Endothelial cell (in vitro differentiated cells): ENCODE measurements around the gene GPR62. TPM values are rescaled to one million over a fixed set of nuclear protein-coding genes. Genes with fewer than 3 reads are reported as not detected.

Source experiments
- DNase-seq: peaks from one replicate; pipeline ENCODE4 v3.0.0; 2021; ENCODE audit warnings: low spot score
- H3K27ac Mint-ChIP-seq: one replicate; pipeline ENCODE4 v1.8.0; 2021; ENCODE audit warnings: mixed read lengths, inconsistent platforms; ENCODE audit not compliant: unreplicated experiment
- H3K27me3 Mint-ChIP-seq: one replicate; pipeline ENCODE4 v1.8.0; 2021; ENCODE audit warnings: mild to moderate bottlenecking, moderate library complexity, mixed read lengths, inconsistent platforms; ENCODE audit not compliant: unreplicated experiment
- H3K36me3 Mint-ChIP-seq: one replicate; pipeline ENCODE4 v1.8.0; 2021; ENCODE audit warnings: mild to moderate bottlenecking, low read depth, mixed read lengths, inconsistent platforms; ENCODE audit not compliant: unreplicated experiment
- H3K4me1 Mint-ChIP-seq: one replicate; pipeline ENCODE4 v1.8.0; 2021; ENCODE audit warnings: mild to moderate bottlenecking, mixed read lengths, inconsistent platforms; ENCODE audit not compliant: unreplicated experiment
- H3K4me3 Mint-ChIP-seq: one replicate; pipeline ENCODE4 v1.8.0; 2021; ENCODE audit warnings: mild to moderate bottlenecking, mixed read lengths, inconsistent platforms; ENCODE audit not compliant: unreplicated experiment
- H3K9me3 Mint-ChIP-seq: one replicate; pipeline ENCODE4 v1.8.0; 2021; ENCODE audit warnings: mixed read lengths, inconsistent platforms; ENCODE audit not compliant: unreplicated experiment
- CTCF ChIP-seq: fragments of 200-600 bp; sonication (generic); IDR thresholded peaks from one replicate; pipeline ENCODE4 v1.5.0; 2021; ENCODE audit warnings: antibody characterized with exemption; ENCODE audit not compliant: unreplicated experiment
- total RNA-seq: library from RNA; stranded (reverse); fragmentation: NEBNext Ultra II Directional; extraction: Animal tissue kit (Norgen Biotek cat#: 25700); gene quantifications from one replicate; pipeline ENCODE4 v1.2.1, GENCODE V29; 2021; ENCODE audit not compliant: unreplicated experiment

The GPR62 gene
- total RNA-seq, 1 donor from 2014 or later, result not detected

- Mint-ChIP-seq H3K27ac (no peak overlapping the region), H3K4me3 (no peak overlapping the region), H3K4me1 (peaks cover 2% of the 10 kb centered on the region), H3K36me3 (peaks cover 3% of the 10 kb centered on the region), H3K9me3 (no peaks in the 10 kb centered on the region), H3K27me3 (peaks cover 15% of the 10 kb centered on the region)
- TF ChIP-seq CTCF, result no peak
- DNase-seq, result no peak
These were observed 6.1 kb upstream of the GPR62 start for GRCh38 chr3:51949121-51949520.

- Mint-ChIP-seq H3K4me1 (no peaks in the 10 kb centered on the region), H3K27ac (no peak overlapping the region), H3K36me3 (no peaks in the 10 kb centered on the region), H3K4me3 (no peak overlapping the region), H3K9me3 (no peaks in the 10 kb centered on the region), H3K27me3 (peaks cover 18% of the 10 kb centered on the region)
- no peak for DNase-seq
- no peak for TF ChIP-seq CTCF
These were observed 4.3 kb upstream of the GPR62 start for GRCh38 chr3:51950899-51951298.

- Mint-ChIP-seq H3K4me3 (no peak overlapping the region), H3K27me3 (peaks cover 17% of the 10 kb centered on the region), H3K36me3 (peaks cover 4% of the 10 kb centered on the region), H3K9me3 (no peaks in the 10 kb centered on the region), H3K27ac (no peak overlapping the region), H3K4me1 (no peaks in the 10 kb centered on the region)
- no peak for TF ChIP-seq CTCF
- DNase-seq, result no peak
These were observed 1.7 kb upstream of the GPR62 start for GRCh38 chr3:51953445-51953844.

GRCh38 chr3:51954105-51954504 lies 1.1 kb upstream of the GPR62 start:
- Mint-ChIP-seq H3K27ac (peak overlapping the region; percentile 48), H3K36me3 (peaks cover 4% of the 10 kb centered on the region), H3K4me1 (no peaks in the 10 kb centered on the region), H3K9me3 (no peaks in the 10 kb centered on the region), H3K27me3 (peaks cover 14% of the 10 kb centered on the region), H3K4me3 (peak overlapping the region; percentile 31)
- TF ChIP-seq CTCF, result no peak
- no peak for DNase-seq

- no peaks in the 10 kb centered on the region for H3K9me3 Mint-ChIP-seq
- peaks cover 4% of the 10 kb centered on the region for H3K36me3 Mint-ChIP-seq
- H3K27ac Mint-ChIP-seq, result no peak overlapping the region
- H3K4me3 Mint-ChIP-seq, result no peak overlapping the region
- peaks cover 16% of the 10 kb centered on the region for H3K27me3 Mint-ChIP-seq
- no peak for TF ChIP-seq CTCF
- H3K4me1 Mint-ChIP-seq, result no peaks in the 10 kb centered on the region
- no peak for DNase-seq
These were observed 468 bp upstream of the GPR62 start for GRCh38 chr3:51954713-51955112.
